C4-2B (cell line): ENCODE measurements around the gene AGAP1.

Source experiments
- H3K27ac ChIP-seq: fragments of 450-650 bp; 2 replicates; pipeline ENCODE4 v1.5.1; 2017
- ZFX ChIP-seq: fragments of 450-650 bp; IDR thresholded peaks from 2 replicates; pipeline ENCODE4 v1.6.1; 2017
- TF ChIP-seq, protein P1 (sequence below): fragments of 450-650 bp; conservative IDR thresholded peaks from 2 replicates; pipeline ENCODE4 v1.5.1; 2017; ENCODE audit warnings: mild to moderate bottlenecking

The AGAP1 gene

DNA sequence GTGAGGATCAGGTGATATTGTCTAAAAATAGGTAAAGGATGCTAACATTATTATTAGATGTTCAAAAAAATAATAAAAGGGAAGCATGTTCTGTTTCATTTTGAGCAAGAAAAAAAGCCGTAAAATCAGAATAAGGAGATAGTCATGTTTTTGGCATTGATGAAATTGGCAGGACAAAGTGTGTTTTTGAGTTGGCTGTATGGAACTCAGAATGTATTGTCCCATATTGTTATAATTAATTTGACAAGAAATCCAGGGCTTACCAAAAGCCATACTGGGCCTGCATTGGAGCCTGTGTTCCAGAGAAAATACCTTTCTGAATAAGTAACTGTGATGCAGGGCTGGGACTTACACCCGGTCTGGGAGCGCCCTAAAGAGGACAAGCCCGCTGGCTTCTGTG is 232.0 kb downstream of the AGAP1 start:
- TF ChIP-seq, protein P1, sequence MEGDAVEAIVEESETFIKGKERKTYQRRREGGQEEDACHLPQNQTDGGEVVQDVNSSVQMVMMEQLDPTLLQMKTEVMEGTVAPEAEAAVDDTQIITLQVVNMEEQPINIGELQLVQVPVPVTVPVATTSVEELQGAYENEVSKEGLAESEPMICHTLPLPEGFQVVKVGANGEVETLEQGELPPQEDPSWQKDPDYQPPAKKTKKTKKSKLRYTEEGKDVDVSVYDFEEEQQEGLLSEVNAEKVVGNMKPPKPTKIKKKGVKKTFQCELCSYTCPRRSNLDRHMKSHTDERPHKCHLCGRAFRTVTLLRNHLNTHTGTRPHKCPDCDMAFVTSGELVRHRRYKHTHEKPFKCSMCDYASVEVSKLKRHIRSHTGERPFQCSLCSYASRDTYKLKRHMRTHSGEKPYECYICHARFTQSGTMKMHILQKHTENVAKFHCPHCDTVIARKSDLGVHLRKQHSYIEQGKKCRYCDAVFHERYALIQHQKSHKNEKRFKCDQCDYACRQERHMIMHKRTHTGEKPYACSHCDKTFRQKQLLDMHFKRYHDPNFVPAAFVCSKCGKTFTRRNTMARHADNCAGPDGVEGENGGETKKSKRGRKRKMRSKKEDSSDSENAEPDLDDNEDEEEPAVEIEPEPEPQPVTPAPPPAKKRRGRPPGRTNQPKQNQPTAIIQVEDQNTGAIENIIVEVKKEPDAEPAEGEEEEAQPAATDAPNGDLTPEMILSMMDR: no peak
- no peak for TF ChIP-seq ZFX
- H3K27ac ChIP-seq: no peak overlapping the region

DNA sequence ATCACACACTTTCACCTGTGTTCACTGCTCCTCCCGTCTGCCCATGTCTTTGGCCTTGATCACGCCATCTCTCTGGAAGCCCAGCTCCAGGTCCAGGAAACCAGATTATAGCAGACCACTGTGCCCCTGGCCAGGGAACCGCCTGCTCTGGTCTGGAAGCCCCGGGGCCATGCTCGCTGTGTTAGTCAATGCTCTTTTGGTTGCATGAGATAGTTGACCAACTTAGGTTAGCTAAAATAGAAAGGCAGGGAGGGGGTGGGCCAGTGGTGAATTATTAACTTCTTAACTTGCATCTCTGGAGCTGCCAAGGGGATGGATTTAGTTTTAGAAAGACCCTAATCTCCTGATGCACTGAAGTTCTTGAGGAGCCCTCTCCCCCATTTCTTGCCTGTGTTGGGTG is 232.7 kb downstream of the AGAP1 start:
- TF ChIP-seq, protein P1: no peak
- TF ChIP-seq ZFX: no peak

DNA sequence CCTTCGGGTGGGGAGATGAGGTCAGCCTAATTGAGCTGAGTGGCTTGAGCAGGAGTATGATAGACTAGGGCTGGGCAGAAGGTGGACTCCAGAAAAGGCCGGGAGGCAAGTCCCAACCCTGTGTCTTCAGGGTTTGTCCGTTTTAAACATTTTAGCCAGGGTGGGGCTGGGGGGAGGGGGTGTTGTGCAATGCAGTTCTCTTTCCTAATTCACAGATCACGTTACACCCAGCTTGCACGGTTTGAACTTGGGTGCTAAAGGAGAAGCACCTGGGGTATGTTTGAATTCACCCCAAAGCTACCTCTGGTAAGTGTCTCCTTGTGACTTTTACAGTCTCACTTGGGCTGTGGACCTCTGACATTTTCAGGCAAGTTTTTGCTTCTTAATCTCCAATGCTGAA is 233.3 kb downstream of the AGAP1 start:
- H3K27ac ChIP-seq: no peak overlapping the region
- TF ChIP-seq ZFX: no peak
- TF ChIP-seq, protein P1: no peak

More for the DNA sequence above, 232.7 kb downstream of the AGAP1 start:
- H3K27ac ChIP-seq: no peak overlapping the region

DNA sequence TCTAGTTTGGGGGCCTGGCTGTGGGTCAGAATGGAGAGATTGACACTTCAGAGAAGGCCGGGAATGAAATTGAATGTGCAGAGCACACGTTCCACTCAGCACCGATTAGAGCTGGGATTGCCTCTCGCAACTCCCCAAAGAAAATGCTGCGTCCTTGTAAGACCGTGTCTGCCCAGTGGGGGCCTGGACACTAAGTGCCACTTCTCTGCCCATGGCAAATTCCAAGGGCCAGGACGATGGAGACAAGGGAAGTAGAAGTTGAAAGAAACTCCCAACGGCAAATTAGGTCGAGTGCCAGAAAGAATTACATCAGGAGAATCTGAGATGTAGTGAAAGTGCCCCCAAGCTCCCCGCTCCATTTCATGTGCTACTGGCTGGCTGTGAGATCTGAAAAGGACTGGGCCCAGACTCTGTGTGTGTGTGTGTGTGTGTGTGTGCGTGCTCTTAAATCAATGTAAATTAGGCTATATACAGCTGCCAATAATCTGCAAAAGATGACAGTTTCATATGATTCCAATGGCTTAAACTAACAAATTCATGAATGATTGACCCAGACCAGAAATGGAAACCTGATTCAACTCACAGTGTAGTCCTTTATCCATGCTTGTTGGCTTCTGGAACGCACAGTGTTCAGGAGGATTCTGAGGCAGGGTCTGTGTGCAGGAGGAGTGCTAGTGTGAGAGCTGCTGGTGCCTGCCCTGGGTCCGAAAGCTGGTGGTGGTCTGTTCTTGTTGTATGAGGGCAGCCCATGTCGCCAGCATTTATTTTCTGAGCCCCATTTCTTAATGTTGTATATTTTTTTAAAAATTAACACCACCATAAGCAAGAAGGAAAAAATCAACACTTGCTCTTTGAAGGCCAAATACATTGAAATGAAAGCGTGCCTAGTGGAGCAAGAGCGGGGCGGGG is 234.3 kb downstream of the AGAP1 start:
- TF ChIP-seq, protein P1: no peak
- TF ChIP-seq ZFX: no peak
- no peak overlapping the region for H3K27ac ChIP-seq

DNA sequence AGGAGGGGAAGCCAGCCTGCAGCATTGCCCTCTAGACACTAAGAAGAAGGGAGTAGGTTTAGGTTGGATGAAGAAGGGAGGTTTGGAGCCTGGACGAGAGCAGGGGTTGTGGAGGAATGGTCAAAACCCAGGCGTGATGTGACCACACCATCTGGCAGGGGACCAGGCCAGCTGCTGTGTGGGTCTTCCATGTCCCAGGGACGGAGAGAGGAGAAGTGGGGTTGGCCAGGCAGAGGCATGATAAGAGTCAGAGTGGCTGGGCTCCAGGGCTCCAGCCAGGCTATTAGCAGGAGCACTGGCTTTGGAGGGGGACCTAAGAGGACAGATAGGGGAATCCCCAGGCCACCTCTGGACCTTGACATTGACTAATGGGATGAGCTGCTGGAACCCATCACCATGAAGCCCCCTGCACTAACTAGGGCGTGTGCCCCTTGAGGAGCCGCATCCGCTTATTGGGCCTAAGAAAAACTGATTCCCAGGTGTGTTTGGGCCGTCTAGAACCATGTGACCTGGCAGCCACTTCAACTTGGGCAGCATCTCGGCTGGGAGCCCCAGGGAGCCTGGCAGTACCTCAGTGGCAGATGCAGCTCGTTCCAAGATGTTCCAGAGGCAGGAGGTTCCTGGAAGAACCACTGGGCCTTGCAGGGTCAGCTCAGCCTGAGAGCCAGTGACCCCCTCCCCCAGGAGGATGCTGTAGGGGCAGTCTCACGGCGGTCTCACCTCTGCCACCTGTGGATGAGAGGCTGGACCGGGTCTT is 235.1 kb downstream of the AGAP1 start:
- H3K27ac ChIP-seq: no peak overlapping the region
- TF ChIP-seq ZFX: no peak
- TF ChIP-seq, protein P1: no peak

DNA sequence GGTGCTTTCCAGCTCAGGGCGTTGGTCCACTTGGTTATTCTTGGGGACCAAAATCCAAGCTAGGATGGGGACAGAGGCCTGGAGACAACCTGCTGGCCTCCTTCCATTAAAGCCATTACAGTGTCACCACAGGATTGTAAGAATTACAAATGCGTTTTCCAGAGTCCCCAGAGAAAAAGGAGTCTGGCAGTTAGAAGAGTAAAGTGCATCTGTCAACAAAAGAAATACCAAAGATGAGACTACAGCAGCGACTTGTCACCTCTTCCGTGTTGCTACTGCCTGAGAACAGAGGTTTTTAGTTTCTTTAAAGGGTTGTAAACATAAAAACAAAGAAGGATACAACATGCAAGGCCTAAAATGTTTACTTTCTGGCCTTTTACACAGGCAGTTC is 235.7 kb downstream of the AGAP1 start:
- H3K27ac ChIP-seq: no peak overlapping the region
- TF ChIP-seq ZFX: no peak
- TF ChIP-seq, protein P1: no peak

DNA sequence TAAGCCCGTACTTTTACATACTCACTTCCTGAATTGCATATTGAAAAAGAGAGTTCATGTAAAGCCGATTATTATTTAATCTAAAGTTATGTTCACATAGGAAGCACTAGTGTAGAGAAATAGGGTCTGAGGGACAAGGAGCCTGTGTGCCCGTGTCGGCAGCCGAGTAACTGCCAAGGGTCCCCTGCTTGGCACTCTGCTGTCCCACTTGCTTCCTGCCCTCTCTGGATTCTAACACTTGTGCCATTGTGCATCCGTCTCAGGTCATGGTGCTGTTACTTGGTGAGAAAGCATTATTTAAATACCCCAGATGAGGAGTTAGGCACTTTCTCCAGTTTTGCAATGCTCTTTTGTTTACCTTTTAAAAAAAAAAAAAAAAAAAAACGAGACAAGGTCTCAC is 236.3 kb downstream of the AGAP1 start:
- TF ChIP-seq, protein P1: no peak
- TF ChIP-seq ZFX: no peak

More for the DNA sequence above, 236.3 kb downstream of the AGAP1 start:
- no peak overlapping the region for H3K27ac ChIP-seq
